Heart left ventricle (tissue), 16 donors: ENCODE measurements around the gene HTR3B. TPM values are rescaled to one million over a fixed set of nuclear protein-coding genes. Genes with fewer than 3 reads are reported as not detected.

ENCODE experiments used
- ATAC-seq, 4 donors: fragments of 200-7000 bp; cut with Tn5 transposase; one replicate each; pipeline ENCODE4 v1.9.1; 2020 to 2022; ENCODE audit warnings: moderate library complexity in 4 of 4, mild to moderate bottlenecking in 3 of 4, moderate number of reproducible peaks in 1 of 4
- DNase-seq, 5 donors: peaks; one replicate each; pipeline ENCODE4 v3.0.0-alpha.2; 2020
- H3K27ac ChIP-seq, 12 donors: fragments of 200-600 bp; sonication (generic) in 4 of 12; one replicate each; pipeline versions ENCODE4 v1.5.0 to v1.8.0; 2016 to 2022; ENCODE audit warnings: mild to moderate bottlenecking in 2 of 12
- H3K27me3 ChIP-seq, 9 donors: fragments of 200-600 bp; sonication (generic) in 2 of 9; one replicate each; pipeline versions ENCODE4 v1.5.1 to v1.8.0; 2016 to 2022; ENCODE audit warnings: mild to moderate bottlenecking in 3 of 9
- H3K36me3 ChIP-seq, 9 donors: fragments of 200-600 bp; sonication (generic) in 2 of 9; one replicate each; pipeline versions ENCODE4 v1.5.0 to v1.8.0; 2018 to 2022; ENCODE audit warnings: mild to moderate bottlenecking in 2 of 9
- H3K4me1 ChIP-seq, 12 donors: fragments of 200-600 bp; sonication (generic) in 4 of 12; one replicate each; pipeline versions ENCODE4 v1.5.0 to v1.8.0; 2016 to 2022; ENCODE audit warnings: mild to moderate bottlenecking in 3 of 12
- H3K4me3 ChIP-seq, 12 donors: fragments of 200-600 bp; sonication (generic) in 4 of 12; one replicate each; pipeline versions ENCODE4 v1.5.0 to v1.8.0; 2017 to 2022; ENCODE audit warnings: mild to moderate bottlenecking in 9 of 12, moderate library complexity in 4 of 12
- H3K9me3 ChIP-seq, 12 donors: fragments of 200-600 bp; sonication (generic) in 4 of 12; one replicate each; pipeline versions ENCODE4 v1.5.0 to v1.8.0; 2016 to 2022; ENCODE audit warnings: mild to moderate bottlenecking in 1 of 12
- POLR2A ChIP-seq, 2 donors: fragments of 450-650 bp; IDR thresholded peaks; one replicate each; pipeline ENCODE4 v1.6.1; 2017; ENCODE audit warnings: antibody characterized with exemption in 2 of 2, mild to moderate bottlenecking in 2 of 2, moderate library complexity in 2 of 2
- WGBS, 4 donors: extraction: QIAGEN DNeasy Blood & Tissue Kit in 2 of 4; methylation state at CpG; one replicate each; pipeline versions ENCODE4 v1.1.5 to v1.1.7; 2013 to 2018; 5-methylcytosine and 5-hydroxymethylcytosine counted together
- intact Hi-C, 10 donors: fragments of 100-400 bp; cut with DNase I; formaldehyde crosslinking; loops; one replicate each; pipeline versions ENCODE4 v1.11.1 to v1.14.2; 2022
- polyA plus RNA-seq, 2 donors: library from polyadenylated mRNA; stranded (reverse); fragments of 200-250 nt; gene quantifications; one replicate each; pipeline ENCODE4 v1.2.3, GENCODE V29; 2013
- total RNA-seq, 9 donors: library from RNA; depleted of rRNA in 2 of 9; stranded (reverse); fragments of >200 nt in 2 of 9; fragmentation: NEBNext Ultra II Directional in 3 of 9; extraction: Animal tissue kit (Norgen Biotek cat#: 25700) in 3 of 9; gene quantifications; one replicate each; pipeline versions ENCODE4 v1.1.0 to v1.2.4, GENCODE V29; 2016 to 2023
- TF ChIP-seq, protein P1 (sequence below), 12 donors: fragments of 200-600 bp; sonication (generic) in 4 of 12; IDR thresholded peaks; one replicate each; pipeline versions ENCODE4 v1.5.0 to v1.8.0; 2018 to 2022; ENCODE audit warnings: antibody characterized with exemption in 12 of 12, mild to moderate bottlenecking in 5 of 12
- donor health status: ischemic (EF 13 %, LVEDD 7.1; RV severe dilation, severe dysfunction).
- donor health status: healthy with polysubstance abuse.
- donor health status: DM: no; HTN: yes; CAD: no.
- donor health status: DM: no; HTN: no; CAD: no.
- donor health status: ischemic (EF 25% LVEDD 6.9; RV normal size, moderate dysfunction).
- donor health status: ischemic (EF 25% LVEDD 5.7; RV mildly dilated, moderate dysfunction).
- donor health status: healthy.
- donor health status: DM: yes; HTN: yes; CAD: no.
- donor health status: ischemic (EF 35%, LVEDD 5.7; RV mildly dilated, moderate dysfunction).
- donor health status: nonischemic (EF 11% LVEDD 7.7; RV severe dilation, severe dysfunction).
- donor health status: DM: yes; HTN: yes; CAD: no.
- donor health status: PGD.
- donor health status: ischemic (EF 29% LVEDD 5.4; RV normal size, mild dysfunction).
- donor health status: nonischemic (EF 23%, LVEDD 6.1; RV moderate dilation, normal function).

Gene HTR3B
- total and polyA plus RNA-seq, 11 donors = not detected

DNA sequence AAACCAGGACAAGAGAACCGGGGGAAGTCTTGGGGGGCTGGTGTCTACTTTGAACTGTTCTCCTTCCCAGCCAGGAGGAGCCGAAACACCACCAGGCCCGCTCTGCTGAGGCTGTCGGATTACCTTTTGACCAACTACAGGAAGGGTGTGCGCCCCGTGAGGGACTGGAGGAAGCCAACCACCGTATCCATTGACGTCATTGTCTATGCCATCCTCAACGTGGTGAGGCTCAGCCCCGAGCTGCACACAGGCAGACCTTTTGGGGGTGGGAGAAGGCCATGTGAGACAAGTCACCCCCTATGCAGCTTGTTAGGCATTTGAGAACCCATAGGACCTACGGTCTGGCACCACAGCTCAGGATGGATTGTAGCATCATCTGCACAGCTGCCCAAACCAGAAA, 73.1 kb downstream of the HTR3B start:
- DNase-seq (no peak), ATAC-seq (no peak)
- Histone ChIP-seq H3K27ac (no peak overlapping the region), H3K4me3 (no peak overlapping the region), H3K27me3 (peaks cover 0 to 44% (median 0%) of the 10 kb centered on the region in 9 donors), H3K4me1 (peaks cover 0 to 8% (median 5%) of the 10 kb centered on the region in 12 donors), H3K36me3 (no peaks in the 10 kb centered on the region), H3K9me3 (no peaks in the 10 kb centered on the region)
- 85 to 96% (median 89%) methylated on average over 8 to 11 of the region's 11 CpGs for WGBS, 4 donors
- no peak for TF ChIP-seq POLR2A (IDR thresholded peaks at IDR 0.05)
- TF ChIP-seq, protein P1, sequence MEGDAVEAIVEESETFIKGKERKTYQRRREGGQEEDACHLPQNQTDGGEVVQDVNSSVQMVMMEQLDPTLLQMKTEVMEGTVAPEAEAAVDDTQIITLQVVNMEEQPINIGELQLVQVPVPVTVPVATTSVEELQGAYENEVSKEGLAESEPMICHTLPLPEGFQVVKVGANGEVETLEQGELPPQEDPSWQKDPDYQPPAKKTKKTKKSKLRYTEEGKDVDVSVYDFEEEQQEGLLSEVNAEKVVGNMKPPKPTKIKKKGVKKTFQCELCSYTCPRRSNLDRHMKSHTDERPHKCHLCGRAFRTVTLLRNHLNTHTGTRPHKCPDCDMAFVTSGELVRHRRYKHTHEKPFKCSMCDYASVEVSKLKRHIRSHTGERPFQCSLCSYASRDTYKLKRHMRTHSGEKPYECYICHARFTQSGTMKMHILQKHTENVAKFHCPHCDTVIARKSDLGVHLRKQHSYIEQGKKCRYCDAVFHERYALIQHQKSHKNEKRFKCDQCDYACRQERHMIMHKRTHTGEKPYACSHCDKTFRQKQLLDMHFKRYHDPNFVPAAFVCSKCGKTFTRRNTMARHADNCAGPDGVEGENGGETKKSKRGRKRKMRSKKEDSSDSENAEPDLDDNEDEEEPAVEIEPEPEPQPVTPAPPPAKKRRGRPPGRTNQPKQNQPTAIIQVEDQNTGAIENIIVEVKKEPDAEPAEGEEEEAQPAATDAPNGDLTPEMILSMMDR (IDR thresholded peaks at IDR 0.05) = no peak
- intact Hi-C loops = loop anchor here in 1 of 10 donors (2.0 kb wide), 1 partner anchor 25 kb away; no protein-coding TSS in a partner anchor

DNA sequence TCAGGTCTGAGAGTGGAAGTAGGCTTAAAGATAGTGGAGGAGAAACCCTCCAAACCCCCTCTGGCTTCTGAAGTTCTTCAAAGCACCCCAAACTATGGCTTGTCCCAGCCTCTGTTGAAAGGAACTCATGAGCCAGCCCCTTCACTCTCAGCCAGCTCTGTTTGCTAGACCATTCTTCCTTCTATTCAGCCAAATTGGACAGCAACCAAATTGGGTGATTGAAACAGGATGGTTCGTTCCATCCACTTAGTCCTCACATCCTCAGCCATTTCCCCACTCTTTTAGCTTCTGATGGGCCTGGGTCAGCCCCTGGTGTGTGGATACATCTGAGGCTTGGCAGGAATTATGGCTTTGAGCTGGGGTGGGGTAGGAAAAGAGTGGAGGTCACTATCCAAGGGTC, 74.8 kb downstream of the HTR3B start:
- no peak for ATAC-seq
- Histone ChIP-seq H3K4me1 (peaks cover 0 to 8% (median 5%) of the 10 kb centered on the region in 12 donors), H3K4me3 (no peak overlapping the region), H3K36me3 (no peaks in the 10 kb centered on the region), H3K27ac (no peak overlapping the region), H3K27me3 (peaks cover 0 to 44% (median 0%) of the 10 kb centered on the region in 9 donors), H3K9me3 (no peaks in the 10 kb centered on the region)
- intact Hi-C loops = loop anchor here in 1 of 10 donors (2.0 kb wide), 1 partner anchor 23 kb away; no protein-coding TSS in a partner anchor
- no peak for DNase-seq
- no peak for TF ChIP-seq POLR2A (IDR thresholded peaks at IDR 0.05)
- TF ChIP-seq, protein P1 (IDR thresholded peaks at IDR 0.05) = no peak
- WGBS, 4 donors = 8 to 39% (median 30%) methylated on average over 1 of the region's 1 CpG

DNA sequence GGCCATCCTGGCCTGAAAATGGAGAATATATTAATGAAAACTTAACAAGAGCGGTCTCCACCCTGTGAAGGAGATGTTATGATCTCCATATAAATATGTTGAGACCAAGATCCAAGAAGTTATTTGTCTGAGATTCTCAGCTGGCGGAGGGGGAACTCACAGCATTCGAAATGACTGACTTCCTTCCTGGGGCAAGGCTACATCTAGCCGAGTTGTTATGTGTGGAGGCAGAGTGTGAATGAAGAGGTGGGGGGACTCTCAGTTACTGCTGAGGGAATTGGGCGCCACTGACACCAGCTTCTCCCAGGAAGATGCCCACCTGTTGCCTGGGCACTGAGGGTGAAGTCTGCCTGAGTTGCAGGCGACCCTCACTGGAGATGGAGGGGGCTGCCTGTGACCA, 76.2 kb downstream of the HTR3B start:
- ATAC-seq = no peak

DNA sequence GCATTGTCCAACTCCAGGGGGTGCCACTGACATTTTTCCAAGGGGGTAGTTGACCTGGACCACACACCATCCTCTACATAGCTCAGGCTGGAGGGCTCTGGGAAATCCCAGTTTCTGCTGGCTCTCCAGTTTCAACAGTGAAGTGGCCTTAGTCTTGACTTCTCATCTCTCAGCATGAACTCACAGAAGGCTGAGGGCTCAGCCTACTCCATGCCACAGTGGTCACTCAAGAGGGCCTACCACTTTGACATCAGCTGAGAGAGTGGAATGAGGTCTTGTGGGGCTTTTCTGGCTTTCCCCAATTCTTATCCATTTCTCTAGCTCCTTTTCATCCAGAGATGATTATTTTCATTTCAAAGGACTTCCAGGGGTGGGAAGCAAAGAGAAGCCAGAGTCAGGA, 77.7 kb downstream of the HTR3B start:
- no peak overlapping the region for H3K27ac ChIP-seq
- peaks cover 0 to 49% (median 0%) of the 10 kb centered on the region in 9 donors for H3K27me3 ChIP-seq
- DNase-seq = no peak
- H3K9me3 ChIP-seq = no peaks in the 10 kb centered on the region
- TF ChIP-seq, protein P1 (IDR thresholded peaks at IDR 0.05) = no peak
- TF ChIP-seq POLR2A (IDR thresholded peaks at IDR 0.05) = no peak
- no peaks in the 10 kb centered on the region for H3K36me3 ChIP-seq
- H3K4me3 ChIP-seq = no peak overlapping the region
- no peak for ATAC-seq
- intact Hi-C loops = no loop called here
- H3K4me1 ChIP-seq = no peaks in the 10 kb centered on the region

More for the DNA sequence above, 76.2 kb downstream of the HTR3B start:
- 58 to 74% (median 67%) methylated on average over 6 of the region's 6 CpGs for WGBS, 4 donors
- intact Hi-C loops = no loop called here
- H3K27me3 ChIP-seq = peaks cover 0 to 44% (median 0%) of the 10 kb centered on the region in 9 donors
- no peak overlapping the region for H3K4me3 ChIP-seq
- no peaks in the 10 kb centered on the region for H3K4me1 ChIP-seq
- no peak for DNase-seq
- no peak overlapping the region for H3K27ac ChIP-seq
- H3K36me3 ChIP-seq = no peaks in the 10 kb centered on the region
- H3K9me3 ChIP-seq = no peaks in the 10 kb centered on the region
- TF ChIP-seq, protein P1 (IDR thresholded peaks at IDR 0.05) = no peak
- TF ChIP-seq POLR2A (IDR thresholded peaks at IDR 0.05) = no peak
